H1 (cell line): ENCODE results near the gene FBN3. TPM values are rescaled to one million over a fixed set of nuclear protein-coding genes. Genes with fewer than 3 reads are reported as not detected.

Source experiments
- CTCF ChIA-PET: fragments of 300-600 bp; sonication (Branson Sonifier 250); formaldehyde crosslinking; loops from one replicate; lab custom pipeline; 2021; ENCODE audit not compliant: partially characterized antibody; lab: Charles Lee
- POLR2A ChIA-PET: fragments of 300-600 bp; sonication (Branson Sonifier 250); formaldehyde crosslinking; loops from one replicate; lab custom pipeline; 2021; ENCODE audit warnings: inconsistent platforms; ENCODE audit not compliant: partially characterized antibody; lab: Charles Lee
- DNase-seq, 2 experiments: peaks; one replicate each; pipeline versions ENCODE4 v3.0.0 to v3.0.0-alpha.2; 2010 to 2022; ENCODE audit warnings: low spot score in 2 of 2, low read depth in 1 of 2, mixed read lengths in 1 of 2
- FAIRE-seq: peaks from 2 replicates; lab custom pipeline; 2011; peaks lifted over from hg19 to GRCh38; lab: Jason Lieb, UNC
- H2AFZ ChIP-seq: 2 replicates; pipeline ENCODE4 v1.8.1; 2012; ENCODE audit warnings: low read length, inconsistent platforms
- H2AK5ac ChIP-seq: 2 replicates; pipeline ENCODE4 v1.6.1; 2013; ENCODE audit warnings: low read depth, low read length
- H2BK120ac ChIP-seq: replicated peaks from 2 replicates; pipeline ENCODE3; 2013; ENCODE audit warnings: low read depth, low read length, inconsistent platforms
- H2BK12ac ChIP-seq: 2 replicates; pipeline ENCODE4 v1.6.1; 2013; ENCODE audit warnings: low read depth, low read length
- H2BK15ac ChIP-seq: 2 replicates; pipeline ENCODE4 v1.6.1; 2013; ENCODE audit warnings: low read length
- H2BK20ac ChIP-seq: 2 replicates; pipeline ENCODE4 v1.6.1; 2013; ENCODE audit warnings: low read length
- H2BK5ac ChIP-seq: 2 replicates; pipeline ENCODE4 v1.6.1; 2013; ENCODE audit warnings: low read depth, low read length
- H3K14ac ChIP-seq: 2 replicates; pipeline ENCODE4 v1.6.1; 2013; ENCODE audit warnings: inconsistent platforms; ENCODE audit not compliant: insufficient read length
- H3K18ac ChIP-seq: 2 replicates; pipeline ENCODE4 v1.6.1; 2013; ENCODE audit warnings: low read length; ENCODE audit errors: extremely low read depth
- H3K23ac ChIP-seq: 2 replicates; pipeline ENCODE4 v1.6.1; 2013; ENCODE audit warnings: inconsistent platforms; ENCODE audit not compliant: insufficient read length
- H3K23me2 ChIP-seq: 2 replicates; pipeline ENCODE4 v1.6.1; 2013; ENCODE audit warnings: low read depth, low read length
- H3K27ac ChIP-seq: 2 replicates; pipeline ENCODE4 v1.6.1; 2011; ENCODE audit warnings: low read depth, low read length, inconsistent platforms
- H3K27me3 ChIP-seq, 4 experiments: replicated peaks in 1 of 4; 1 replicate in 1 of 4; 2 replicates in 3 of 4; pipeline versions ENCODE4 v1.6.1 to v1.8.1; 2011 to 2013; ENCODE audit warnings: low read length in 3 of 4, mild to moderate bottlenecking in 3 of 4, inconsistent platforms in 2 of 4, mixed read lengths in 2 of 4, moderate library complexity in 1 of 4; ENCODE audit not compliant: control insufficient read depth in 3 of 4, insufficient read depth in 3 of 4; ENCODE audit errors: extremely low read depth in 1 of 4
- H3K36me3 ChIP-seq, 4 experiments: 2 replicates each; pipeline versions ENCODE4 v1.6.1 to v1.8.1; 2011 to 2013; ENCODE audit warnings: mild to moderate bottlenecking in 4 of 4, low read length in 3 of 4, moderate library complexity in 2 of 4, control low read depth in 1 of 4, inconsistent platforms in 1 of 4; ENCODE audit not compliant: insufficient read depth in 4 of 4, control insufficient read depth in 2 of 4
- H3K4ac ChIP-seq: replicated peaks from 2 replicates; pipeline ENCODE3; 2013; ENCODE audit warnings: low read length, low read depth, mixed read lengths, inconsistent platforms; ENCODE audit not compliant: insufficient read length
- H3K4me1 ChIP-seq, 4 experiments: replicated peaks in 1 of 4; 1 replicate in 1 of 4; 2 replicates in 3 of 4; pipeline versions ENCODE4 v1.6.1 to v1.8.1; 2011 to 2013; ENCODE audit warnings: low read length in 3 of 4, inconsistent platforms in 2 of 4, mixed read lengths in 1 of 4; ENCODE audit not compliant: insufficient read depth in 4 of 4, control insufficient read depth in 3 of 4
- H3K4me2 ChIP-seq, 2 experiments: 2 replicates each; pipeline versions ENCODE4 v1.6.1 to v1.8.1; 2011 to 2013; ENCODE audit warnings: low read depth in 2 of 2, low read length in 2 of 2, control low read depth in 1 of 2, inconsistent platforms in 1 of 2, mild to moderate bottlenecking in 1 of 2; ENCODE audit not compliant: insufficient read depth in 1 of 2
- H3K4me3 ChIP-seq, 4 experiments: fragments of 200-600, 300-600 bp in 1 of 4; sonication (generic), shearing (Covaris generic), sonication (Bioruptor Twin) in 1 of 4; 2 replicates each; pipeline versions ENCODE4 v1.5.1 to v1.8.1; 2011 to 2016; ENCODE audit warnings: low read length in 4 of 4, low read depth in 3 of 4, control low read depth in 2 of 4, inconsistent platforms in 2 of 4, mild to moderate bottlenecking in 2 of 4, mixed read lengths in 1 of 4, moderate library complexity in 1 of 4; ENCODE audit not compliant: insufficient read depth in 2 of 4; ENCODE audit errors: extremely low read depth in 1 of 4
- H3K56ac ChIP-seq: replicated peaks from 2 replicates; pipeline ENCODE3; 2013; ENCODE audit warnings: low read depth, mild to moderate bottlenecking, mixed read lengths, low read length, inconsistent platforms; ENCODE audit not compliant: insufficient read length
- H3K79me1 ChIP-seq: 2 replicates; pipeline ENCODE4 v1.6.1; 2013; ENCODE audit warnings: low read depth, low read length, control low read depth
- H3K79me2 ChIP-seq, 2 experiments: 2 replicates each; pipeline versions ENCODE4 v1.6.1 to v1.8.1; 2012 to 2013; ENCODE audit warnings: low read length in 2 of 2, mild to moderate bottlenecking in 2 of 2, inconsistent platforms in 1 of 2; ENCODE audit not compliant: insufficient read depth in 2 of 2, control insufficient read depth in 1 of 2
- H3K9ac ChIP-seq, 4 experiments: replicated peaks in 1 of 4; 1 replicate in 1 of 4; 2 replicates in 3 of 4; pipeline versions ENCODE4 v1.6.1 to v1.8.1; 2011 to 2013; ENCODE audit warnings: low read depth in 3 of 4, low read length in 3 of 4, control low read depth in 2 of 4, mild to moderate bottlenecking in 2 of 4, moderate library complexity in 2 of 4, inconsistent platforms in 1 of 4; ENCODE audit errors: extremely low read depth in 1 of 4
- H3K9me3 ChIP-seq, 2 experiments: 2 replicates each; pipeline versions ENCODE4 v1.6.1 to v1.8.1; 2012 to 2013; ENCODE audit warnings: mild to moderate bottlenecking in 2 of 2, moderate library complexity in 2 of 2, control low read depth in 1 of 2, inconsistent platforms in 1 of 2, low read depth in 1 of 2, low read length in 1 of 2, mixed read lengths in 1 of 2; ENCODE audit not compliant: insufficient read depth in 2 of 2
- H4K20me1 ChIP-seq, 2 experiments: replicated peaks in 1 of 2; 2 replicates each; pipeline versions ENCODE3 to v1.8.1; 2011 to 2013; ENCODE audit warnings: inconsistent platforms in 2 of 2, low read length in 2 of 2, mild to moderate bottlenecking in 1 of 2; ENCODE audit not compliant: insufficient read depth in 2 of 2, control insufficient read depth in 1 of 2
- H4K5ac ChIP-seq: 2 replicates; pipeline ENCODE4 v1.6.1; 2013; ENCODE audit warnings: low read length, low read depth, mixed read lengths, inconsistent platforms; ENCODE audit not compliant: insufficient read length
- H4K8ac ChIP-seq: 2 replicates; pipeline ENCODE4 v1.8.0; 2013; ENCODE audit warnings: mild to moderate bottlenecking, moderate library complexity, low read length, inconsistent platforms; ENCODE audit not compliant: insufficient read depth; ENCODE audit errors: extremely low read depth
- H4K91ac ChIP-seq: replicated peaks from 2 replicates; pipeline ENCODE3; 2013; ENCODE audit warnings: low read length, mixed read lengths, inconsistent platforms; ENCODE audit not compliant: insufficient read length
- ATF2 ChIP-seq: IDR thresholded peaks from 2 replicates; pipeline ENCODE4 v1.6.1; 2012; ENCODE audit warnings: low read length, inconsistent platforms
- CBX8 ChIP-seq: fragments of 300-800, 300-1000 bp; sonication (generic); IDR thresholded peaks from 2 replicates; pipeline ENCODE4 v1.7.1; 2016; ENCODE audit warnings: low read depth, low read length, borderline replicate concordance
- CREB1 ChIP-seq: IDR thresholded peaks from 2 replicates; pipeline ENCODE4 v1.6.1; 2012; ENCODE audit warnings: inconsistent platforms
- E2F6 ChIP-seq: IDR thresholded peaks from 2 replicates; pipeline ENCODE4 v1.6.1; 2012; ENCODE audit warnings: inconsistent platforms
- EZH2 ChIP-seq: fragments of 200-600 bp; sonication (generic); IDR thresholded peaks from 2 replicates; pipeline ENCODE4 v1.7.1; 2012; ENCODE audit warnings: low read depth, mild to moderate bottlenecking, moderate library complexity, low read length, inconsistent platforms; ENCODE audit not compliant: severe bottlenecking
- GTF2F1 ChIP-seq: IDR thresholded peaks from 2 replicates; pipeline ENCODE4 v1.6.1; 2012; ENCODE audit warnings: low read depth, low read length, improper control_type of control experiment, borderline replicate concordance
- JUND ChIP-seq: IDR thresholded peaks from 2 replicates; pipeline ENCODE4 v1.6.1; 2011; ENCODE audit warnings: mild to moderate bottlenecking, improper control_type of control experiment, low read length
- POLR2AphosphoS5 ChIP-seq: IDR thresholded peaks from 2 replicates; pipeline ENCODE4 v1.6.1; 2011; ENCODE audit warnings: low read depth, low read length
- RAD21 ChIP-seq, 2 experiments: IDR thresholded peaks in 1 of 2; conservative IDR thresholded peaks in 1 of 2; 2 replicates each; pipeline ENCODE4 v1.6.1; 2011; ENCODE audit warnings: low read depth in 2 of 2, low read length in 2 of 2, improper control_type of control experiment in 1 of 2, inconsistent platforms in 1 of 2, mild to moderate bottlenecking in 1 of 2, moderate library complexity in 1 of 2
- RBBP5 ChIP-seq: IDR thresholded peaks from 2 replicates; pipeline ENCODE4 v1.7.1; 2012; ENCODE audit warnings: low read depth, mild to moderate bottlenecking, inconsistent platforms, low read length, moderate library complexity, borderline replicate concordance
- SUZ12 ChIP-seq: fragments of 200-600 bp; sonication (generic); IDR thresholded peaks from 2 replicates; pipeline ENCODE4 v1.6.1; 2012; ENCODE audit warnings: mild to moderate bottlenecking, inconsistent platforms, low read length, moderate library complexity, mixed read lengths
- WGBS, 2 experiments: shearing (Covaris generic) in 1 of 2; methylation state at CpG; one replicate each; pipeline versions ENCODE4 v1.1.6 to v1.1.7; 2013 to 2015; ENCODE audit warnings: low lambda C conversion rate in 2 of 2, mixed read lengths in 2 of 2, inconsistent platforms in 1 of 2, low coverage in 1 of 2, missing lambda C conversion rate in 1 of 2; ENCODE audit not compliant: insufficient replicate concordance in 2 of 2, insufficient coverage in 1 of 2, insufficient read length in 1 of 2; ENCODE audit errors: extremely low coverage in 1 of 2, missing lambda C conversion rate in 1 of 2; 5-methylcytosine and 5-hydroxymethylcytosine counted together
- polyA plus RNA-seq, 7 experiments: library from polyadenylated mRNA; depleted of rRNA in 3 of 7; stranded (reverse) in 5 of 7; unstranded in 2 of 7; fragments of >200 nt in 5 of 7; fragments of 200-250 nt in 2 of 7; gene quantifications; 1 replicate in 5 of 7; 2 replicates in 1 of 7; 4 replicates in 1 of 7; pipeline versions ENCODE4 v1.2.1 to v1.2.3, GENCODE V29; 2011 to 2013; ENCODE audit warnings: missing spikeins in 2 of 7, mixed read lengths in 2 of 7
- total RNA-seq: library from RNA; stranded (reverse); fragmentation: NEBNext Ultra II Directional; extraction: Animal tissue kit (Norgen Biotek cat#: 25700); gene quantifications from 2 replicates; pipeline ENCODE4 v1.2.1, GENCODE V29; 2021

The FBN3 gene
- total and polyA plus RNA-seq, 2 of the 8 experiments (the other 6 are each of a cell fraction or from before 2014, with no cell fraction given): 37.1 to 38.7 TPM

- Histone ChIP-seq H2BK15ac (no peak overlapping the region), H3K4me2 (no peak overlapping the region), H4K5ac (no peak overlapping the region), H2AK5ac (no peak overlapping the region), H3K4me1 (no peaks in the 10 kb centered on the region), H3K27ac (no peak overlapping the region), H4K8ac (no peak overlapping the region), H2AFZ (no peak overlapping the region), H3K9me3 (no peaks in the 10 kb centered on the region), H3K9ac (no peak overlapping the region), H3K23me2 (no peaks in the 10 kb centered on the region), H4K91ac (no peak overlapping the region), H4K20me1 (peaks cover 0 to 5% of the 10 kb centered on the region in 2 experiments), H3K56ac (no peak overlapping the region), H3K79me2 (no peaks in the 10 kb centered on the region), H3K4me3 (no peak overlapping the region), H3K23ac (no peak overlapping the region), H3K79me1 (no peaks in the 10 kb centered on the region), H2BK20ac (no peak overlapping the region), H3K36me3 (peaks cover 6 to 21% (median 8%) of the 10 kb centered on the region in 4 experiments; a peak in 6 of 8 replicates), H2BK5ac (no peak overlapping the region), H3K18ac (no peak overlapping the region), H3K27me3 (no peaks in the 10 kb centered on the region), H2BK12ac (no peak overlapping the region), H3K14ac (no peak overlapping the region), H3K4ac (no peak overlapping the region), H2BK120ac (no peak overlapping the region)
- 94% methylated on average over 12 of the region's 12 CpGs; no CpG with 5 or more reads in 1 of the 2 experiments for WGBS, 2 experiments
- POLR2A ChIA-PET: no interaction called here
- CTCF ChIA-PET: interaction anchor here (1.4 to 3.8 kb wide), 2 partner anchors 14 to 23 kb away, joined by 3 to 14 read pairs; no protein-coding TSS in a partner anchor
- FAIRE-seq (no peak), DNase-seq (no peak)
- TF ChIP-seq RAD21 (IDR thresholded peaks at IDR 0.05 in 1 of 2, conservative IDR thresholded peaks at IDR 0.05 in 1 of 2; ENCODE audit: low read depth in 2 of 2, low read length in 2 of 2): no peak
- no peak for TF ChIP-seq JUND
- TF ChIP-seq CREB1: no peak
- TF ChIP-seq EZH2: no peak
- TF ChIP-seq RBBP5: no peak
- no peak for TF ChIP-seq SUZ12
- TF ChIP-seq ATF2: no peak
- no peak for TF ChIP-seq CBX8
- no peak for TF ChIP-seq POLR2AphosphoS5
- TF ChIP-seq GTF2F1: no peak
- no peak for TF ChIP-seq E2F6
These were observed 66.3 kb downstream of the FBN3 start for GRCh38 chr19:8083141-8083540.
